ENCODE results near the gene RASGRP3. TPM values are rescaled to one million over a fixed set of nuclear protein-coding genes. Genes with fewer than 3 reads are reported as not detected.

RASGRP3 gene
- total RNA-seq, 1 experiment from 2014 or later, result 0.59 TPM

DNA sequence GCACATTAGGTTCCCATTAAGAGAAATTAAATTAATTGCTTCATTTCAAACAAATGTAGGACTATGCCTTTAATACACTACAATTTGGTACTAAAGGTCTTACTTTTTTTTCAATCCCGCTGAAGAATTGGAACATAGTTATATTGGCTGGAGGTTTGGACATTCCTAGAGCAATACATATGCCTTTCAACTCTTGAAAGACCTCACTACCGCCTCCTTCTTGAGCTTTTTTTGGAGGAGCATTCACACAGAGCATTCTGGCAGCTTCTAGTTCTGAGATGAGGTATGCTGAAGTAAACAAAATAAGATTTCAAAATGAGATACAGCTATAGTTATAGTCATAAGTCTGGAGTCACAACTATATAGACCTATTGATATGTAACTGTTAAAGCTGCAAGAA, 111.8 kb downstream of the RASGRP3 start:
- H3K9ac ChIP-seq (ENCODE audit: low read length), result no peak overlapping the region
- H4K20me1 ChIP-seq (ENCODE audit: insufficient read depth), result no peaks in the 10 kb centered on the region
- H3K9me3 ChIP-seq (ENCODE audit: control insufficient read depth in 1 of 2, insufficient read depth in 1 of 2, low read depth in 1 of 2, low read length in 2 of 2), result no peaks in the 10 kb centered on the region
- no peaks in the 10 kb centered on the region for H3K9me2 ChIP-seq (ENCODE audit: insufficient read depth)
- ChIA-PET POLR2A (no interaction called here), CTCF (no interaction called here), RAD21 (ENCODE audit: low non-redundant PET in 1 of 2, low total read pairs in 2 of 2, uncharacterized antibody in 2 of 2, unreplicated experiment in 2 of 2) (no interaction called here)
- H3K27me3 ChIP-seq (ENCODE audit: insufficient read depth, low read length), result no peaks in the 10 kb centered on the region
- H3K79me2 ChIP-seq (ENCODE audit: insufficient read depth, low read length), result peaks cover 12% of the 10 kb centered on the region
- no peak for ATAC-seq
- peaks cover 28 to 29% of the 10 kb centered on the region in 2 experiments for H3K36me3 ChIP-seq (ENCODE audit: control insufficient read depth in 1 of 2, insufficient read depth in 2 of 2, low read length in 2 of 2)
- BruUV-seq (replicated peaks), result no TSS peak
- H3K4me3 ChIP-seq (replicated peaks in 1 of 2; ENCODE audit: low read depth in 1 of 2, low read length in 2 of 2), result no peak overlapping the region
- H3K4me1 ChIP-seq (ENCODE audit: control insufficient read depth in 1 of 2, insufficient read depth in 2 of 2, low read length in 2 of 2), result no peaks in the 10 kb centered on the region
- no peak overlapping the region for H3K27ac ChIP-seq (ENCODE audit: low read depth, low read length)
- TF ChIP-seq POLR2AphosphoS5 (IDR thresholded peaks at IDR 0.05; ENCODE audit: low read depth, low read length), result no peak
- TF ChIP-seq EZH2phosphoT487 (IDR thresholded peaks at IDR 0.05; ENCODE audit: borderline replicate concordance), result no peak
- no peak for TF ChIP-seq CEBPB (IDR thresholded peaks at IDR 0.05; ENCODE audit: low read depth)
- TF ChIP-seq, protein P1, sequence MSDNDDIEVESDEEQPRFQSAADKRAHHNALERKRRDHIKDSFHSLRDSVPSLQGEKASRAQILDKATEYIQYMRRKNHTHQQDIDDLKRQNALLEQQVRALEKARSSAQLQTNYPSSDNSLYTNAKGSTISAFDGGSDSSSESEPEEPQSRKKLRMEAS (IDR thresholded peaks at IDR 0.05), result no peak
- TF ChIP-seq RAD21 (IDR thresholded peaks at IDR 0.05; ENCODE audit: low read depth), result no peak
- no peak for TF ChIP-seq CBX3 (IDR thresholded peaks at IDR 0.05; ENCODE audit: low read depth)
- TF ChIP-seq SIN3A (IDR thresholded peaks at IDR 0.05; ENCODE audit: low read depth), result no peak
- no peak for TF ChIP-seq YY1 (IDR thresholded peaks at IDR 0.05; ENCODE audit: extremely low read depth, insufficient replicate concordance, low read depth, low read length)
- TF ChIP-seq ZFX (IDR thresholded peaks at IDR 0.05), result no peak
- no peak for TF ChIP-seq ZNF274 (IDR thresholded peaks at IDR 0.05; ENCODE audit: low read depth, low read length)
- TF ChIP-seq JUND (IDR thresholded peaks at IDR 0.05), result no peak
- no peak for TF ChIP-seq TCF7L2 (IDR thresholded peaks at IDR 0.05; ENCODE audit: borderline replicate concordance, extremely low read depth, insufficient read depth, insufficient read length)
- TF ChIP-seq EZH2 (IDR thresholded peaks at IDR 0.05), result no peak
- TF ChIP-seq FOSL1 (IDR thresholded peaks at IDR 0.05; ENCODE audit: low read depth), result no peak
- TF ChIP-seq, protein P2, sequence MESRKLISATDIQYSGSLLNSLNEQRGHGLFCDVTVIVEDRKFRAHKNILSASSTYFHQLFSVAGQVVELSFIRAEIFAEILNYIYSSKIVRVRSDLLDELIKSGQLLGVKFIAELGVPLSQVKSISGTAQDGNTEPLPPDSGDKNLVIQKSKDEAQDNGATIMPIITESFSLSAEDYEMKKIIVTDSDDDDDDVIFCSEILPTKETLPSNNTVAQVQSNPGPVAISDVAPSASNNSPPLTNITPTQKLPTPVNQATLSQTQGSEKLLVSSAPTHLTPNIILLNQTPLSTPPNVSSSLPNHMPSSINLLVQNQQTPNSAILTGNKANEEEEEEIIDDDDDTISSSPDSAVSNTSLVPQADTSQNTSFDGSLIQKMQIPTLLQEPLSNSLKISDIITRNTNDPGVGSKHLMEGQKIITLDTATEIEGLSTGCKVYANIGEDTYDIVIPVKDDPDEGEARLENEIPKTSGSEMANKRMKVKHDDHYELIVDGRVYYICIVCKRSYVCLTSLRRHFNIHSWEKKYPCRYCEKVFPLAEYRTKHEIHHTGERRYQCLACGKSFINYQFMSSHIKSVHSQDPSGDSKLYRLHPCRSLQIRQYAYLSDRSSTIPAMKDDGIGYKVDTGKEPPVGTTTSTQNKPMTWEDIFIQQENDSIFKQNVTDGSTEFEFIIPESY (IDR thresholded peaks at IDR 0.05; ENCODE audit: extremely low read depth, insufficient replicate concordance, low read length), result no peak
- TF ChIP-seq ELF1 (IDR thresholded peaks at IDR 0.05; ENCODE audit: borderline replicate concordance, low read depth), result no peak
- no peak overlapping the region for H3K4me2 ChIP-seq (ENCODE audit: low read length)
- DNase-seq (ENCODE audit: low read depth, low spot score), result no peak
- intact Hi-C loops (cut with micrococcal nuclease), result loop anchor here (10.0 kb wide), 3 partner anchors 113 to 643 kb away; partner anchors contain the start of genes LTBP1 and RASGRP3
- no peak overlapping the region for H2AFZ ChIP-seq (ENCODE audit: low read depth, low read length, poor library complexity, severe bottlenecking)

All from HCT116 (cell line).